ENCODE data around the gene ROBO1. TPM values are rescaled to one million over a fixed set of nuclear protein-coding genes. Genes with fewer than 3 reads are reported as not detected.

The ROBO1 gene
- polyA plus RNA-seq, 1 experiment: 33.9 TPM

DNA sequence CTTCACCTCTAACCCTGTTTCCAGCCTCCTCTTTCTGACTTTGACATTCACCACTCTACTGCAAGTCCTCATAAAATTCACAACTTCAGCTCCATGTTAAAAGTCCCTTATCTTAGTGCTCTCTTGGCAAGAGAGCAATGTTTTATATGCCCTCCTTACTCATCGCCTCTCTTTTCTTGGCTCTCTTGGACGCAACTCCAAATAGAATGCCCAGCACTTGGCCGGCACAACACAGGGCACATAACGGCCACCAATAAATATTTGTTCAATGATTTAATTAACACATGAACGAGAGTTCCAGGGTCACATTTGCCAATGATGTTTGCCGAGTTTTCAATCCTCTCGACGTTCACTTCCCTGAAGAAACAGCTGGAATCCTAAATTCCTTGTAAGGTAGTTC, 401.4 kb downstream of the ROBO1 start:
- H3K27me3 ChIP-seq (ENCODE audit: control insufficient read depth, insufficient read depth, low read length): no peaks in the 10 kb centered on the region

GRCh38 chr3:79364784-79365183, 403.0 kb downstream of the ROBO1 start:
- no peaks in the 10 kb centered on the region for H3K36me3 ChIP-seq (ENCODE audit: control insufficient read depth, insufficient read depth, low read length)
- no peak for TF ChIP-seq CTCF (IDR thresholded peaks at IDR 0.05; ENCODE audit: insufficient read depth, low read depth, low read length)
- no peaks in the 10 kb centered on the region for H3K27me3 ChIP-seq (ENCODE audit: control insufficient read depth, insufficient read depth, low read length)
- CTCF ChIA-PET: interaction anchor here (1.1 to 10.0 kb wide), 2 partner anchors 11 to 278 kb away, joined by 3 to 121 read pairs; no protein-coding TSS in a partner anchor
- POLR2A ChIA-PET: no interaction called here
- no peak for DNase-seq (ENCODE audit: low read depth)
- H3K4me3 ChIP-seq (ENCODE audit: low read depth, low read length): no peak overlapping the region

More for the DNA sequence above, 401.4 kb downstream of the ROBO1 start:
- Histone ChIP-seq H3K4me3 (ENCODE audit: low read depth, low read length) (no peak overlapping the region), H3K36me3 (ENCODE audit: control insufficient read depth, insufficient read depth, low read length) (no peaks in the 10 kb centered on the region)
- no peak for DNase-seq (ENCODE audit: low read depth)
- ChIA-PET POLR2A (no interaction called here), CTCF (interaction anchor here (0.7 to 10.0 kb wide), 2 partner anchors 113 to 280 kb away, joined by 3 to 121 read pairs; no protein-coding TSS in a partner anchor)
- TF ChIP-seq CTCF (IDR thresholded peaks at IDR 0.05; ENCODE audit: insufficient read depth, low read depth, low read length): no peak

DNA sequence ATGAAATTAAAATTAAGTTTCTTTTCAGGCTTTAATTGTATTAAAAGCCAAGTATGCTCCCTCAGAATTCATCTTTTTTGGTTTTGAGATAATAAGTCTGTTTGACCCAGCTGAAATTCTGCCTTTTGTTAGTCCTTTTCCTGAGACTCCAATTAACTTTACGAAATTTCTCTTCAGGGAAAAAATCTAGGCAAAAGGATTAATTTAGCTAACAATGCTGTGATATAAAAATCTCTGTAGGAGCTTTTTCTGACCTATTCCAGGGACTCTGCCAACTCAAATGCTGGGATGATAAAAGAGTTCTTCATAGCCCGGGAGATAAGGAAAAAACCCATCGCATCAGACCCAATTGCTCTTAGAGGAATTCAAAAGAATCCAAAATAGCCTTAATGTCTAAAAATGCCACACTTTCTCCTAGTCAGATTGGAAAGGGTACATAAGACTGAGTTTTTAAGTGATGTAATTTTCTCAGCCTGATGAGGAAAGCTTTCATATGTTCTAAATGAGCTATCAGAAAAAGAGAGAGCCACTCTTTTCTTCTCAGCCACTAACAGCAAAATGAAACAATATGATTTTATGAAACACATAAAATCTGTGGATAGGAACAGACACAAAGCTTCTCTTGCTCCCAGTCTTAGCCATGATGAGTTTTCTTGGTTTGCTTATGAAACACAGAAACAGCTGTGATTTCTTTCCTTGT, 405.1 kb downstream of the ROBO1 start:
- ChIA-PET CTCF (interaction anchor here (1.2 to 10.0 kb wide), 10 partner anchors 11 to 346 kb away, joined by 3 to 121 read pairs (median 4); no protein-coding TSS in a partner anchor), POLR2A (no interaction called here)

GRCh38 chr3:79361748-79362378, 405.9 kb downstream of the ROBO1 start:
- ChIA-PET CTCF (interaction anchor here (0.7 to 10.0 kb wide), 17 partner anchors 10 to 696 kb away, joined by 3 to 121 read pairs (median 3); no protein-coding TSS in a partner anchor), POLR2A (interaction anchor here (0.6 kb wide), 1 partner anchor 36 kb away, joined by 3 read pairs; no protein-coding TSS in a partner anchor)
- Histone ChIP-seq H3K4me3 (ENCODE audit: low read depth, low read length) (no peak overlapping the region), H3K36me3 (ENCODE audit: control insufficient read depth, insufficient read depth, low read length) (no peaks in the 10 kb centered on the region), H3K27me3 (ENCODE audit: control insufficient read depth, insufficient read depth, low read length) (no peaks in the 10 kb centered on the region)
- DNase-seq (ENCODE audit: low read depth): no peak
- peak; percentile 75 for TF ChIP-seq CTCF (IDR thresholded peaks at IDR 0.05; ENCODE audit: insufficient read depth, low read depth, low read length)

More for the DNA sequence above, 405.1 kb downstream of the ROBO1 start:
- no peak for TF ChIP-seq CTCF (IDR thresholded peaks at IDR 0.05; ENCODE audit: insufficient read depth, low read depth, low read length)
- Histone ChIP-seq H3K4me3 (ENCODE audit: low read depth, low read length) (no peak overlapping the region), H3K36me3 (ENCODE audit: control insufficient read depth, insufficient read depth, low read length) (no peaks in the 10 kb centered on the region), H3K27me3 (ENCODE audit: control insufficient read depth, insufficient read depth, low read length) (no peaks in the 10 kb centered on the region)
- no peak for DNase-seq (ENCODE audit: low read depth)

GRCh38 chr3:79358327-79358726, 409.5 kb downstream of the ROBO1 start:
- ChIA-PET CTCF (no interaction called here), POLR2A (no interaction called here)
- no peak for DNase-seq (ENCODE audit: low read depth)
- H3K4me3 ChIP-seq (ENCODE audit: low read depth, low read length): no peak overlapping the region
- H3K27me3 ChIP-seq (ENCODE audit: control insufficient read depth, insufficient read depth, low read length): no peaks in the 10 kb centered on the region
- H3K36me3 ChIP-seq (ENCODE audit: control insufficient read depth, insufficient read depth, low read length): no peaks in the 10 kb centered on the region
- TF ChIP-seq CTCF (IDR thresholded peaks at IDR 0.05; ENCODE audit: insufficient read depth, low read depth, low read length): no peak

Data from BJ (cell line).